ENCODE measurements around the gene PPP6R2.

GRCh38 chr22:50361222-50361621, 18.1 kb downstream of the PPP6R2 start:
- TF ChIP-seq GATA3 (IDR thresholded peaks at IDR 0.05; ENCODE audit: low read depth, low read length) (no peak), GATA2 (IDR thresholded peaks at IDR 0.05; ENCODE audit: low read depth, low read length) (no peak)

All from SH-SY5Y (cell line).